Nephron (organoid): ENCODE data around the gene MAL.
A peak's percentile ranks its signal among the peaks of the same experiment; 100 is the strongest.

Experiments used
- H3K27ac Mint-ChIP-seq, 3 experiments: 2 replicates each; pipeline ENCODE4 v1.8.0; 2020; ENCODE audit warnings: mixed read lengths in 3 of 3, mild to moderate bottlenecking in 2 of 3, moderate library complexity in 1 of 3
- H3K27me3 Mint-ChIP-seq: 2 replicates; pipeline ENCODE4 v1.8.0; 2021; ENCODE audit warnings: low read depth, mild to moderate bottlenecking, moderate library complexity, mixed read lengths
- H3K36me3 Mint-ChIP-seq: 2 replicates; pipeline ENCODE4 v1.8.0; 2020; ENCODE audit warnings: low read depth, mixed read lengths
- H3K4me1 Mint-ChIP-seq: 2 replicates; pipeline ENCODE4 v1.8.0; 2020; ENCODE audit warnings: mixed read lengths
- H3K4me3 Mint-ChIP-seq, 3 experiments: 2 replicates each; pipeline ENCODE4 v1.8.0; 2020; ENCODE audit warnings: mild to moderate bottlenecking in 3 of 3, mixed read lengths in 3 of 3, moderate library complexity in 2 of 3
- H3K9me3 Mint-ChIP-seq: 2 replicates; pipeline ENCODE4 v1.8.0; 2020; ENCODE audit warnings: mixed read lengths
- CTCF ChIP-seq, 3 experiments: fragments of 200-600 bp; sonication (generic); IDR thresholded peaks; one replicate each; pipeline ENCODE4 v1.5.0; 2021; ENCODE audit warnings: antibody characterized with exemption in 3 of 3; ENCODE audit not compliant: unreplicated experiment in 3 of 3

Gene MAL

GRCh38 chr2:95051626-95052025, 26.1 kb downstream of the MAL start:
- TF ChIP-seq CTCF (IDR thresholded peaks at IDR 0.05; ENCODE audit: unreplicated experiment in 3 of 3) = no peak
- H3K36me3 Mint-ChIP-seq = no peaks in the 10 kb centered on the region
- no peaks in the 10 kb centered on the region for H3K9me3 Mint-ChIP-seq
- no peak overlapping the region for H3K27ac Mint-ChIP-seq
- no peaks in the 10 kb centered on the region for H3K4me1 Mint-ChIP-seq
- H3K27me3 Mint-ChIP-seq = peaks cover 33% of the 10 kb centered on the region
- no peak overlapping the region for H3K4me3 Mint-ChIP-seq

GRCh38 chr2:95052307-95052706, 26.8 kb downstream of the MAL start:
- H3K36me3 Mint-ChIP-seq = no peaks in the 10 kb centered on the region

GRCh38 chr2:95052804-95053479, 27.4 kb downstream of the MAL start:
- Mint-ChIP-seq H3K9me3 (no peaks in the 10 kb centered on the region), H3K4me1 (peaks cover 12% of the 10 kb centered on the region), H3K27ac (peak overlapping the region in 1 of 3 experiments; percentile 77), H3K36me3 (no peaks in the 10 kb centered on the region), H3K27me3 (peaks cover 33% of the 10 kb centered on the region), H3K4me3 (no peak overlapping the region)
- TF ChIP-seq CTCF (IDR thresholded peaks at IDR 0.05; ENCODE audit: unreplicated experiment in 3 of 3) = no peak

More at GRCh38 chr2:95052307-95052706, 26.8 kb downstream of the MAL start:
- Mint-ChIP-seq H3K4me1 (peaks cover 6% of the 10 kb centered on the region), H3K4me3 (no peak overlapping the region), H3K27ac (peak overlapping the region in 2 of 3 experiments; percentile 51 to 77), H3K9me3 (no peaks in the 10 kb centered on the region), H3K27me3 (peaks cover 33% of the 10 kb centered on the region)
- no peak for TF ChIP-seq CTCF (IDR thresholded peaks at IDR 0.05; ENCODE audit: unreplicated experiment in 3 of 3)

- Mint-ChIP-seq H3K9me3 (no peaks in the 10 kb centered on the region), H3K36me3 (no peaks in the 10 kb centered on the region), H3K27me3 (peaks cover 33% of the 10 kb centered on the region), H3K4me1 (peaks cover 18% of the 10 kb centered on the region), H3K4me3 (no peak overlapping the region), H3K27ac (peak overlapping the region in 1 of 3 experiments; percentile 37)
- no peak for TF ChIP-seq CTCF (IDR thresholded peaks at IDR 0.05; ENCODE audit: unreplicated experiment in 3 of 3)
Measured at GRCh38 chr2:95053543-95053942, 28.0 kb downstream of the MAL start.

GRCh38 chr2:95054016-95054415, 28.5 kb downstream of the MAL start:
- H3K4me1 Mint-ChIP-seq = peaks cover 23% of the 10 kb centered on the region
- no peaks in the 10 kb centered on the region for H3K9me3 Mint-ChIP-seq
- no peak overlapping the region for H3K4me3 Mint-ChIP-seq
- H3K27ac Mint-ChIP-seq = peak overlapping the region in 1 of 3 experiments; percentile 45
- peaks cover 33% of the 10 kb centered on the region for H3K27me3 Mint-ChIP-seq
- H3K36me3 Mint-ChIP-seq = no peaks in the 10 kb centered on the region
- no peak for TF ChIP-seq CTCF (IDR thresholded peaks at IDR 0.05; ENCODE audit: unreplicated experiment in 3 of 3)

- no peak overlapping the region for H3K4me3 Mint-ChIP-seq
- H3K27me3 Mint-ChIP-seq = peaks cover 28% of the 10 kb centered on the region
- H3K4me1 Mint-ChIP-seq = peaks cover 25% of the 10 kb centered on the region
- H3K27ac Mint-ChIP-seq = peak overlapping the region in 1 of 3 experiments; percentile 87
- H3K9me3 Mint-ChIP-seq = no peaks in the 10 kb centered on the region
- H3K36me3 Mint-ChIP-seq = no peaks in the 10 kb centered on the region
- TF ChIP-seq CTCF (IDR thresholded peaks at IDR 0.05; ENCODE audit: unreplicated experiment in 3 of 3) = no peak
Measured at GRCh38 chr2:95055262-95055661, 29.8 kb downstream of the MAL start.
